ENCODE measurements around the gene IPO9.
"Not testable (repeated sequence)": the region's sequence is repeated elsewhere in the genome, so short reads cannot be mapped to it uniquely, and the experiment has no call there.

The IPO9 gene

GRCh38 chr1:201810466-201811216 lies 18.3 kb upstream of the IPO9 start:
- no peak for DNase-seq

- DNase-seq = no peak
Measured at GRCh38 chr1:201813226-201813625, 15.7 kb upstream of the IPO9 start.

GRCh38 chr1:201816309-201816854 lies 12.6 kb upstream of the IPO9 start:
- peak; percentile 23 to 35 for DNase-seq

- DNase-seq = no peak
Measured at GRCh38 chr1:201818971-201819750, 9.8 kb upstream of the IPO9 start.

- no peak for DNase-seq
Measured at GRCh38 chr1:201820413-201820812, 8.5 kb upstream of the IPO9 start.

GRCh38 chr1:201825245-201825644 lies 3.7 kb upstream of the IPO9 start:
- no peak for DNase-seq

- DNase-seq = no peak
Measured at GRCh38 chr1:201826830-201827229, 2.1 kb upstream of the IPO9 start.

- no peak for DNase-seq
Measured at GRCh38 chr1:201827321-201828216, 1.4 kb upstream of the IPO9 start.

GRCh38 chr1:201828217-201828819 lies 639 bp upstream of the IPO9 start:
- no peak for DNase-seq

GRCh38 chr1:201831371-201831770 lies 2.4 kb downstream of the IPO9 start:
- DNase-seq = no peak

- DNase-seq = no peak
Measured at GRCh38 chr1:201834621-201835020, 5.7 kb downstream of the IPO9 start.

- no peak for DNase-seq
Measured at GRCh38 chr1:201838381-201838780, 9.4 kb downstream of the IPO9 start.

- DNase-seq = not testable (repeated sequence)
Measured at GRCh38 chr1:201839089-201839488, 10.1 kb downstream of the IPO9 start.

- DNase-seq = no peak
Measured at GRCh38 chr1:201840055-201840454, 11.1 kb downstream of the IPO9 start.

GRCh38 chr1:201840490-201840889 lies 11.5 kb downstream of the IPO9 start:
- no peak for DNase-seq

GRCh38 chr1:201841265-201841912 lies 12.4 kb downstream of the IPO9 start:
- no peak for DNase-seq

- peak; percentile 15 to 30 for DNase-seq
Measured at GRCh38 chr1:201842472-201843027, 13.6 kb downstream of the IPO9 start.

GRCh38 chr1:201845331-201846083 lies 16.6 kb downstream of the IPO9 start:
- no peak for DNase-seq

GRCh38 chr1:201847150-201847549 lies 18.2 kb downstream of the IPO9 start:
- no peak for DNase-seq

- DNase-seq = no peak
Measured at GRCh38 chr1:201848230-201848629, 19.3 kb downstream of the IPO9 start.

Data from inflammatory macrophage treated with lipopolysaccharide for 1 hour (primary cell).